K562 (cell line): Measurements from ENCODE around the gene ITPK1.

Experiments
- BHLHE40 ChIP-seq: IDR thresholded peaks from 2 replicates; pipeline ENCODE4 v1.6.1; 2011; ENCODE audit warnings: low read length, improper control_type of control experiment
- CTCF ChIP-seq, 3 experiments: IDR thresholded peaks in 2 of 3; conservative IDR thresholded peaks in 1 of 3; 2 replicates each; pipeline ENCODE4 v1.5.1; 2011 to 2012; ENCODE audit warnings: low read length in 3 of 3, mild to moderate bottlenecking in 3 of 3, control low read depth in 2 of 3, improper control_type of control experiment in 1 of 3, inconsistent platforms in 1 of 3, low read depth in 1 of 3, mixed read lengths in 1 of 3, moderate library complexity in 1 of 3; ENCODE audit not compliant: insufficient read depth in 2 of 3
- RCOR1 ChIP-seq, 2 experiments: IDR thresholded peaks; 2 replicates each; pipeline ENCODE4 v1.6.1; 2012; ENCODE audit warnings: low read depth in 2 of 2, low read length in 2 of 2, borderline replicate concordance in 1 of 2, improper control_type of control experiment in 1 of 2
- ZNF121 ChIP-seq: sonication (generic); formaldehyde crosslinking; conservative IDR thresholded peaks from 2 replicates; pipeline ENCODE4 v1.8.0; 2022; ENCODE audit warnings: missing genetic modification reagents

GRCh38 chr14:92902726-92903125, 213.0 kb downstream of the ITPK1 start:
- TF ChIP-seq CTCF (IDR thresholded peaks at IDR 0.05 in 2 of 3, conservative IDR thresholded peaks at IDR 0.05 in 1 of 3; ENCODE audit: insufficient read depth in 2 of 3, low read depth in 1 of 3, low read length in 3 of 3), result no peak
- TF ChIP-seq RCOR1 (IDR thresholded peaks at IDR 0.05; ENCODE audit: borderline replicate concordance in 1 of 2, low read depth in 2 of 2, low read length in 2 of 2), result no peak
- TF ChIP-seq ZNF121 (CRISPR knock-in tag), result no peak
- no peak for TF ChIP-seq BHLHE40
